HG02870 (cell line): Measurements from ENCODE around the gene LCN2.
A peak's percentile ranks its signal among the peaks of the same experiment; 100 is the strongest.

Experiments
- ATAC-seq: cut with Tn5 transposase; IDR thresholded peaks from one replicate; pipeline ENCODE4 v1.9.1; 2021; ENCODE audit warnings: mild to moderate bottlenecking, moderate library complexity; ENCODE audit not compliant: unreplicated experiment

The LCN2 gene

DNA sequence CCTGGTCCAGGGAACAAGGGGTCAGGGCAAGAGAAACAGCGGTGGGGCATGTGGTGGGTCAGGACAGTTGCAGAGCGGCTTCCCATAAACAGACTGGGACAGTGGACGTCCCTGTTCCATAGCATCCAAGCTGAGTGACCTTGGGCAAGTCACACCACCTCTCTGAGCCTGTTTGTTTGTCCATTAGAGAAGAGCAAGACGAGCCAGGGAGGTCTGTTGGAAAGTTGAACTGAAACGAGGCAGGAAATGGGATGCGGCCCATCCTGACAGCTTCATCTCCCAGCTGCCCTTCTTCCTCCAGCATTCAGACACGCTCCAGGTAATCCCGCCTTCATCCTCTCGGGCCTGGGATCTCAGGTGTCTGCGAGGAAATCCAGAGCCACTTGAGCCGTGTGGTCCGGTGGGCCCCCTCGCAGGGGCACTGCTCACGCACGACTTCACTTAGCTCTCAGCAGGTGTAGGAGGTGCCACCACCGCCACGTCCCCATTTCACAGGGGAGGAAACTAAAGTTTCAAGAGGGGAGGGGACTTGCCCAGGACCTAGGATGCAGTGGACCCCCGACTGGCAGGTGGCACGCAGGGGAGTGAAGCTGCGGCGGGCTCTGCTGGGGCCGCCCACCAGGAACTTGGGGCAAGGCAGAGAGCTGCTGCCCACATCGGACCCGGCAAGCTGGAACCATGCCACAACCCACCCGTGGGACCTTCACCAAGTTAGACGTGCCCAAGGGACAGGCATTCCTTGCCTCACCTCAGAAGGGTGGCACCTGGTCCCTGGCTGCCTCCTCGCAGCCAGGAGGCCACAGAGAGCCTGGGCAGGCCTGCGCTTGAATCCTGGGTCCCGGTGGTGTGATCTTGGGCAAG lies 34.7 kb upstream of the LCN2 start:
- ATAC-seq = no peak

DNA sequence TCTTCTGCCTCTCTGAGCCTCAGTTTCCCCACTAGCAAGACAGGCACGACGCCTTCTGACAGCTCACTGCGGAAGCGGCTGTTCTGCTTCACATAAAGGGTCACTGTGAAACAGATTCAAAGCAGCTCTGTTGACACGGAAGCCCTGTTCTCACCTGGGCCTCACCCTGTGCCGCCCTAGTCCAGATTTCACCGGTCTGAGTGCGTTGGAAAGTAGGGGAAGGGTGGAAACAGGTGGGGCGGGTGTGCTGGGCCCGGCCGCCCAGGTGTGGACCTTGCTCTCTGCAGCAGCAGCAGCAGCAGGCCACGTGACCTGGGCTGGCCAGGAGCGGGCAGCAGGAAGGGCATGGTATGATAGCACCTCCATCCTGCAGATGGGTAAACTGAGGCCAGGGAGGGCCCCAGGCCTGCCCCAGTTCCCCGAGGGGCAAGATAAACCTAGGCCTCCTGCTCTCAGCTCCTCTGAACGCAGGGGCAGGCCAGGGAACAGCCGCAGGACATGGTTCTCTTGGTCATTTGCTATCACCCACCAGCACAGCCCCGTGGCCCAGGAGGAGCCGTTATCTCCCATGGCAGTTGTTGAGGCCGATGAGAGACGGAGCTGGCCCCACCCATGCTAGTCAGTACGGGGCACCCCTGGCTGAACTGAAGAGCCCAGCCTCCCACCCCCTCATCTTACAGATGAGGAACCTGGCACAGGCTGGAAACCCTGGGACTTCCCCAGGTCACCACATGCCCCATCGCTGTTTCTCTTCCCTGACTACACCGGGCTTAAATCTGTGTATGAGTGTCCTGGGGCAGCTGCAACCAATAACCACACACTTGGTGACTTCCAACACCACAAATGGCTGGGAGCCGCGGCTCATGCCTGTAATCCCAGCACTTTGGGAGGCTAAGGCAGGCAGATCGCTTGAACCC lies 33.8 kb upstream of the LCN2 start:
- ATAC-seq = peak; percentile 43

DNA sequence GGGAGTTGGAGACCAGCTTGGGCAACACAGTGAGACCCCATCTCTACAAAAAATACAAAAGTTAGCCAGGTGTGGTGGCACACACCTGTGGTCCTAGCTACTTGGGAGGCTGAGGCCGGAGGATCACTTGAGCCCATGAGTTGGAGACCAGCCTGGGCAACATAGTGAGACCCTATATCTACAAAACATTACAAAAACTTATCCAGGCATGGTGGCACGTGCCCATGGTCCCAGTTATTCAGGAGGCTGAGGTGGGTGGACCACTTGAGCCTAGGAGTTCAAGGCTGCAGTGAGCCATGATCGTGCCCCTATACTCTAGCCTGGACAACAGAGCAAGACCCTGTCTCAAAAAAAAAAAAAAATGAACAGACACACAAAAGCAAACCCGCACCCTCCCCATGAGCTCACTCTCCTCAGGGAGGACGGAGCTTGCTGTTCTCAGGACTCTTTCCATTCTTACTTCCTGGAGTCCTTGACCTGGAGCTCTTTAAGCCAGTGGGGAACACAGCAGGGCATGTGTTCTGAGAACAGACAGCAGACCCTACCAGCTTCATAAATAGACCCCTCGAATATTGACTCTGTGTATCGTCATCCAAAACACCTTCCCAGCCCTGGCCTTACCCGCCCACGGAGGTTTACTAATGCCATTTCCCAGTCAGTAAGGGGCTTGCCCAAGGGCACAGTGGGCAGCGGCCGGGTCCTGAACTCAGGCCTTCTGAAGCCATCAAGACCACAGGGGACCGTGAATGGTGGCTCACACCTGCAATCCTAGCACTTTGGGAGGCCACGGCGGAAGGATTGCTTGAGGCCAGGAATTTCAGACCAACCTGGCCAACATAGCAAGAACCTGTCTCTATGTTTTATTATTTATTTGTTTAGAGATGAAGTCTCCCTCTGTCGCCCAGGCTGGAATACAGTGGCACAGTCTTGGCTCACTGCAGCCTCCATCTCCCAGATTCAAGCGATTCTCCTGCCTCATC lies 32.9 kb upstream of the LCN2 start:
- no peak for ATAC-seq

DNA sequence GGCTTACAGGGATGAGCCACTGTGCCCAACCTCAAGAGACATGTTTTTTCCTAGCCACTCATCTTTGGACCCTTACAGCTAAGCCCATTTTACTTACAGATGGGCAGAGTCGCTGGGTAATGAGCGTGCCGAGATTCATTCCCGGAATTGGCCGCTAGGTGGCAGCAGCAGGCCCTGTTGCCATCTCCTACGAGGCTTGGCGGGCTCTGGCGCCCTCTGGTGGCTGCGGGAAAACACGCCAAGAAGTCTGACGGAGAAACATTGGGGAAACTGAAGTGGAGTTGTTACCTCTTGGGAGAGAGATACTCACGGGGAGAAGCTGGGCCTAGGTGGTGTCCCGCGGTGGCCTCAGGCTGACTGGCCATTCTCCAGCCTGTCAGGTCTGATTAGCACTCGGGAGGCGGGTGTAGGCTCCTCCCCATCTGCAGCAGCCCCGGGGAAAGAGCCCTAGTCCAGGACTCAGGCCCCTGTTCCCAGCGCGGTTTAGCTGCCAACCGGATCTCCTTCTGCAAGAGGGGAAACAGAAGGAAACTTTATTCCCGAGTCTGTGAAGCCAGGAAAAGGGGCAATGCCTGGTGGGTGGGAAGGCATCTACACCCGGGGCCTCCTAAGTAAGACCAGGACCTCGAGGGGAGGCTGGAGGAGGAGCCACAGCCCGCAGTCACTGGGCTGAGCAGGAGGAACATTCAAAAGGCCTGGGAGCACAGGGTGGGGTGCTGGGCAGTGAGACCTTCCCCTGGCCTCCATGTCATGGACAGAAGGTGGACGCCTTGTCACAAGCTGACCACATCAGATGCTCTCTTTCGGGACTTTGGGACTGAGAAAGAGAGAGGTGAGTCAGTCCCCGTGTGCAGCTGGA lies 31.4 kb upstream of the LCN2 start:
- ATAC-seq = no peak

DNA sequence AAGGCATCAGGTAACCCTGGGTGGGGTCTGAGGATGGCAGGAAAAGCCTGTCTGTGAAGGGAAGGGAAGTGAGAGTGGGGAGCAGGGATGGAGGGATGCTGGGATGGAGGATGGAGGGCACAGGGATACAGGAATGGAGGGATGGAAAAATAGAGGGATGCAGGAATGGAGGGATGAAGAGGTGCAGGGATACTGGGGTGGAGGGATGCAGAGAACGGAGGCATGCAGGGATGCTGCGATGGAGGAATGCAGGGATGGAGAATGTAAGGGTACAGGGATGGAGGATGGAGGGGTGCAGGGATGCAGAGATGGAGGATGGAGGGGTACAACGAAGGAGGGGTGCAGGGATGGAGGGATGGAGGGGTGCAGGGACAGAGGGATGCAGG lies 30.8 kb upstream of the LCN2 start:
- ATAC-seq = no peak

DNA sequence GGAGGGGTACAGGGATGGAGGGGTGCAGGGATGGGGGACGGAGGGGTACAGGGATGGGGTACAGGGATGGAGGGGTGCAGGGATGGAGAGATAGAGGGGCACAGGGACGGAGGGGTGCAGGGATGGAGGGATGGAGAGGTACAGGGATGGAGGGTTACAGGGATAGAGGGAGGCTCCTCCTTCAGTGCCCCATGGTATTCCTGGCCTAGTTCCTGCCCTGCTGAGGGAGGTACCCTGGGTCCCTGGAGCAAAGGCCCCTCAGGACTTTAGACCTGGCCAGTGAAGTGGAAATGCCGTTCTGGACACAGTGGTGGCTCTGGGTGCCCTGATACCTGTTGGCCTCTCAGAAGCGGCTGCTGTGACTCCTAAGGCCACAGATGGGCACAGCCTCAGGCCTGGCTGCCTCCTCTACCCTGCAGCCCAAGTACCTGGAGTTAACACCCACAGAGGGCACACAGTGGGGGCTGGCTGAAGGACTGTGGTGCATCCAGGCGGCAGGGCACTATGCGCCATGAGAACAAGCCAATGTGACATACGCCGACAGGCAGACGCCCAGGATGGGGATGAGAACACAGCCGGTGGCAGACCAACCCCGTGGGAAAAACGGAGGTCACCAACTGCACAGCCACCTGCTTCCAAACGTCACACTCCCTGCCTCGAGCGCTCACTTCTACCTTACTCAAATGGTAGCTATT lies 30.1 kb upstream of the LCN2 start:
- no peak for ATAC-seq

DNA sequence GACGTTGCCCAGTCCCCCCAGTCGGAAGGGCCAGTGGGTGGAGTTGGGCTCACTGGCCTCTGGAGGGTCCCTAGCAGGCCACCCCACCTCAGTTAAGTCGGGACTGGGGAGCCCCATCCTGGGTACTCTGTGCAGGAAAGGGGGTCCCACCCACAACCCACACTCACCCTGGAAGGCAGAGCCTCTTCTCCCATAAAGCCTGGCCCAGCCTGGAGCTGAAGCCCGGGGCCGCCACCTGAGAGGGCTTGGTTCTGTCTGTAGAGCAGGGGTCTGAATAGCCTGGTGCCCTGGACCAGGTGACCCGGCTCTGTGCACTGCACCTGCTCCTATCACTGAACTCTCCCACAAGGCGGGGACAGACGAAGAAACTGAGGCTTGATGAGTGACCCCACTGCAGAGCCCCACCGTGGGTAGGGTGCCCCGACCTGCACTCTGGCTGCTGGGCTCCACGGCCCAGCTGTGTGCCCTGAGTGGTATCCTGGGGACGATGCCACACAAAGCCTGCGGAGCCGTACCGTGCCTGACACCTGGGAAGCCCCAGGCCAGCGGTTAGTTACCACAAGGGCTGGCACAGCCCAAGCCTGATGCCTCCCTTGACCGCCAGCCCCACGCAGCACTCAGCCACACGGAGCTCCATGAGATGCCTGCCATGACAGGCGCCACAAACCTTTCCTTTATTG lies 29.1 kb upstream of the LCN2 start:
- ATAC-seq = no peak

DNA sequence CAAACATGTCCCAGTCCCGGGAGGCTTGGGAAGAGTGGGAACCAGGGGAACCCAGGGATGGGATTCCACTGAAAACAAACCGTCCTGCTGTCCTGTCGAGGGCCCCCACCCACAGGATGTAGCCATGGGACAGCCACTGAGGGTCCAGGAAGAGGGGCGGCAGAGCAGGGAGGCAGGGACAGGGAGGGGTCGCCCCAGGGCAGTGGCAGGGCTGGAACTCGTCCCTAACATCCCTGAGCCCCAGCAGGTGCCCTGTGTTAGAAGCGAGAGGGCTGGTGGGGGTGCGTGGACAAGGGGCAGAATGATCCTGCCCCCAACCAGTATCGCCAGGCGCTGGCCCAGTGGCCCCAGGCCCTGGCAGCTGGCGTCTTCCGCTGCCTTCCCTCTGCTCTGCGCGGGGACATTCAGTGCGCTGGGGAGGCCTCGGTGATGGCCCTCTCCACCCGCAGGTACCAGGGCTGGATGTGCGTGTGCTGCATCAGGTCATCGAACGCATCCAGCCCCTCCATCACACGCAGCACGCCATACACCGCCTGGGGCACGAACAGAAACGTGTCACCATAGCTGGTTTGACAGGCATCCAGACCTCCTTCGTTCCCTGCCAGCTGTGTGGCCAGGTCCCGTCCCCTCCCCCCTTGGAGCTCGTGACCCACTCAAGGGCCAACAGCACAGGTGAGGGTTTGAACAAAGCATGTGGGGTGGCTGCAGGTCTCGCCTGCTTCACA lies 28.4 kb upstream of the LCN2 start:
- ATAC-seq = no peak

DNA sequence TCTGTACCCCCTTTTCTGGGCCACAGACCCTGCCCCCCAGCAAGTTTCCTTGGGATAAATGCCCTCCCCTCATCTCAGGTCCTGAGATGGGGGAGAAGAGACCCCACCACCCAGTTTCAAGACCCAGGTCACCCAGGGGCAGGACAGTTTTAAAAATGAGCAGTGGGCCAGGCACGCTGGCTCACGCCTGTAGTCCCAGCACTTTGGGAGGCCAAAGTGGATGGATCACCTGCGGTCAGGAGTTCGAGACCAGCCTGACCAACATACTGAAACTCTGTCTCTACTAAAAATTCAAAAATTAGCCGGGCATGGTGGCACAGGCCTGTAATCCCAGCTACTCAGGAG lies 27.8 kb upstream of the LCN2 start:
- no peak for ATAC-seq

DNA sequence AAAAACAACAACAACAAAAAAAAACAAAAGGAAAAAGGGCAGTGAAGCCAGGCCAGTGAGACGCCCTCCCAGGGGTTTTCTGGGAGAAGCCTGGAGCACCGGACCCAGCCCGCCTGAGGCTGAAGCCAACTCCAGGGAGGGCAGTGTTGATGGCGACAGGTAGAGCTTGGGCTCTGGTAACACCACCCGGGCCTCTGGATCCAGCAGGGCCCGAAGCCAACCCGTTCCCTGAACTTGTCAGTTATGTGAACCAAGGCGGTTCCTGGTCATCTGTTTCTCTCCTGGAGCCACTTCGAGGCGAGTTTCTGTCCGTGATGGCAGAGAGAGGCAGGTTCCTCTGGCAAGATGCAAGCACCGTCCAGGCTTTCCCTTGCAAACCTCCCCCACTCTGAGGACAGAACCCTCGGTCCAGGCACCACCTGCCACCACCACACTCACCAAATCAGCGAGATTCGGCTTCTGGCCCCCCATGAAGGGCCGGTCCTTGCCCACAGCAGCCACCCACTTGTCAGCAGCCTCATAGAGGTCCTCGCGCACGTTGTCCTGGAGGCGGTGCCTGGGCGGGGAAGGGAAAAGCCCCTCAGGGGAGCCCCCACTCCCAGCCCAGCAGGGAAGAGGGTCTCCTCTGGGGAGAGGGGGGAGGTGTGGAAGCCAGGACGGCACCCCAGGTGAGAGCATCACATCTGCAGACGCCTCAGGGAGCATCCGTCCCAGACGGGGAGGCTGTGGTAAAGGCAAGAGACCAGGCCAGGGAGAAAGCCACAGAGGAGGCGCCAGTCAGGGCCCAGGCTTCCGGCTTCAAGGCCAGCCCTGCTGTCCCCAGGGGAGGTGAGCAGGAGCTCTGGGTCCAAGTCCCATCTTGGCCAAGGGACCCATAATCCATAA lies 27.1 kb upstream of the LCN2 start:
- no peak for ATAC-seq

DNA sequence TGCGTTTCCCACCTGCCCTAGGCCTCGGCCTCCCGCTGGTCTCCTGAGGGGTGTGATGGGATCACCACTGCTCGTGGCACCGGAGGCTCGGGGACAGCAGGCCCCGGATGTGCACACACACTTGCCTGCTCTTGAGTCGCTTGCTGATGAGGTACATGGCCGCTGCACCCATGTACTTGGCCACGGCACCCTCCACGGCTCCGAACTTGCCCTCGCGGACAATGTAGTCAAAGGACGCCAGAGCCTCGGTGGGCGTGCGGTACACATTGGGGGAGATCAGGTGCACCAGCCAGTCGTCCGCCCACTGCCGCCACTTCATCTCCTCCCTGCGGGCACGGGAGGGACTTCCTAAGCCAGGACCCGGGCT lies 26.5 kb upstream of the LCN2 start:
- ATAC-seq = no peak

DNA sequence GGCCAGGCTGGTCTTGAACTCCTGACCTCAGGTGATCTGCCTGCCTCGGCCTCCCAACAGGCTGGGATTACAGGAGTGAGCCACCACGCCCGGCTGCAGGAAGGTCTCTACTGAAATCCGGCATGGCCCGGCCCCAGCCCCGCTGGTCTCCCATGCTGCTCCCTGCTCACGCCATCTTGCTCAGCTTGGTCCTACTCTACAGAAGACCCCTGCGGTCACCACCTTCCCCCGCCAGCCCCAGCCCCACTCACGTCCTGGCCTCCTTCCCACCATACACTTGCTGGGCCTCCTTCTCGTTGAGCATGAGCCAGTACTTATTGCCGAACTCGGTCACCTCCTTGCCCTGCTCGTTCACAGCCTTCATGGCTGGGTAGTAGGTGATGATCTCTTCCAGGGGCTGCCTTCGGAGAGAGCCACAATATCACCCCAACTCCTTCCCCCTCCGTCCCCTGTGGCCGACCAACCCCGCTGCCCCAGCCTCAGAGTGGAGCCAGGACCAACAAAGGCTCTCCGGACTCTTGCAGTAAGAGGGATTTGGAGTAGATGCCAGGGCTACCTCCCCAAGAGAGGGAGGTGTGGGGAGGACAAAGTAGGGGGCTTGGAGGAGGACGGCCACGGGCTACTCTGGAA lies 25.7 kb upstream of the LCN2 start:
- ATAC-seq = no peak

DNA sequence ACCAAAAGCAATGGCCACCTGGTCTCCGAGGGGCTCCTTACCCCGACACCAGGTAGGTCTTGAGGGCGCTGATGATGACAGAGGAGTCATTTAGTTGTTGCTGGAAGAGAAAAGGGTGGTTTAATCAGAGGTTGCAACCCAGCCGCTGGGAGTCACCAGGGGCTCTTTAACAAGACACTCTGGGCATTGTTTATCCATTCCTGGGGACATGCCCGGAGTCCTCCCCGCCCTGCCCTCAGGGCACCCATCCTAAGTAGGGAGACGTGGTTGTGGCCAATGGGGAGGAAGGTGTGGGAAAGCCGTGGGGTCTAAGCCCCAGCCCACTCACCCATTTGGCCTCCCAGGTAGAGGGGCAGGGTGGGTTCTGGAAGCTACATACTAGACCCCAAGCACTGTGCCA lies 24.8 kb upstream of the LCN2 start:
- ATAC-seq = no peak

DNA sequence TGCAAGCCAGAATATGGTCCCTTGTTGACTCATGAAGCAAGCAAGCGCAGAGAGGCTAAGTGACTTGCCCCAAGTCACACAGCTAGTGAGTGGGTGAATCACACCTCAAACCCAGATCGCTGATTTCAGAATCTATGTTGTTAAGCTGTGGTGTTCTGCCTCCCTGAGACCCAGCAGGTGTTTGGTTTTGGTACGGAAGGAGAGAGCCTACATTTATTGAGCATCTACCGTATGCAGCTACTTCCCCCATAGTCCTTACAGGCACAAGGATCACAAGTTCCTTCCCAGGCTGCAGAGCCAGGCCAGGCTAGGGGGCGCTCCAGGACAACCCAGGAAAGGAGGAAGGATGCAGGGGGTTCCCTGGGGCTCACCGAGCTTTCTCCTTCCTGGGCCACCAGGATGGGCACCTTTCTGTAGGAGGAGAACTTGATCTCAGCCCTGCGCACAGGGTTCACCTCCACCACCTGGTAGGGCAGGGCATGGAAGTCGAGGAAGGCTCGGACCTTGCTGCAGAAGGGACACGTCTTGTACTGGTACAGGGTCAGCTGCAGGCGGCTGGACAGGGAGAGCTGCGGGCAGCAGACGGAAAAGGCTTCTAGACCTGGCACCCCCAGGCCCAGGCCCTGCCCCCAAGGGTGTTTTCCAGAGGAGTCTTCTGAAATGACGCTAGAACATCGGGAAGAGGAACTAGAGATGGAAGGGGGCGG lies 24.2 kb upstream of the LCN2 start:
- no peak for ATAC-seq

DNA sequence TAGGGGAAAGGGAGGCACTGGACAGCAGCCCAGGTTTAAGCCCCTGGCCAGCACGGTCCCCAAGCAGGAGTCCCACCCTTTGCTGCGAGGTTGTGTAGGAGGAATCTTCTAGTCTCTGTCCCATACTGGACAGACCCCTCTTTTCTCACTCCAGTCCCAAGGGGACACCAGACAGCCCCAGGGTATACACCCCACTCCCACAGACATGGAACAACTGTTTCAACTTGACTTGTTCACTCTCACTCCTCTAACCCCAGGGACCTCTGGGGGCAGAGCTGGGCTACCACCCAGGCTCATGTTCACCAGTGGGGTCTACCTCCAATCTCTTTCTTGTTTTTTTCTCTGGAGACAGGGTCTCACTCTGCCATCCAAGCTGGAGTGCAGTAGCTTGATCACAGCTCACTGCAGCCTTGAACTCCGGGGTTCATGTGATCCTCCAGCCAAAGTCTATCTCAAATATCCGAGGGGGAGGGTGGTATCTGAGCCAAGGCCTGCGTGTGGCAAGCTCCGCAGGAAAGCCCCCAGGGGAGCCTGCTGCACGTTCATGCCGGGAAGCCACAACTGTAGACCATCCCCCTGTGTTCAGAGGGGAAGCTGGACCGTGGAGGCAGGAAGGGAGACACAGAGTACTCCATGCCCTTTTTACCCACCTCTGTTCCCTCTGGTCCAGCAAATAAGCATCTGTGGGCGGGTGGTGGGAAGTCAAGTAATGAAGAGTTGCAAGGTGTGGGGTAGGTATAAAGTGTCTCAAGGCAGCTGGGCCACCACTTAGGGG lies 23.5 kb upstream of the LCN2 start:
- ATAC-seq = no peak
